Measurements from ENCODE around the gene ZNF106.

The ZNF106 gene

DNA sequence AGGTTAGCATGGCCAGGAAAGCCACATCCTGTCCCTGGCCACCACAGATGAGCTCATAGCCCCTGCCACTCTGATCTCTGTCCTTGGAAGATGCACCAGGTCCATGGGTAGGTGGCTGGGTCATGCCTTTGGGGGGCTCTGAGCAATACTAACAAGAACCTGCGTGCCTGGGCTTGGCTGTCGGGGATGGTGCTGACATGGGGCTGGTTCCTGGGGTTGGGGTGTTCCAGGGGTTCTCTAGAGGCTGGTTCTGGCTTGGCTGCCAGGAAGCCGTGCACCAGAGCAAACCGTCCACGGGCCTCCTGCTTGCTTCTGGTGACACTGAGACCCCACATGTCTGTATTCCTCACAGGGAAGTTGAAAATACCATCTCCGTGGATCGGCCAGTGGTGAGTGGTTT is 87.6 kb downstream of the ZNF106 start:
- ATAC-seq = no peak
- TF ChIP-seq, protein P1, sequence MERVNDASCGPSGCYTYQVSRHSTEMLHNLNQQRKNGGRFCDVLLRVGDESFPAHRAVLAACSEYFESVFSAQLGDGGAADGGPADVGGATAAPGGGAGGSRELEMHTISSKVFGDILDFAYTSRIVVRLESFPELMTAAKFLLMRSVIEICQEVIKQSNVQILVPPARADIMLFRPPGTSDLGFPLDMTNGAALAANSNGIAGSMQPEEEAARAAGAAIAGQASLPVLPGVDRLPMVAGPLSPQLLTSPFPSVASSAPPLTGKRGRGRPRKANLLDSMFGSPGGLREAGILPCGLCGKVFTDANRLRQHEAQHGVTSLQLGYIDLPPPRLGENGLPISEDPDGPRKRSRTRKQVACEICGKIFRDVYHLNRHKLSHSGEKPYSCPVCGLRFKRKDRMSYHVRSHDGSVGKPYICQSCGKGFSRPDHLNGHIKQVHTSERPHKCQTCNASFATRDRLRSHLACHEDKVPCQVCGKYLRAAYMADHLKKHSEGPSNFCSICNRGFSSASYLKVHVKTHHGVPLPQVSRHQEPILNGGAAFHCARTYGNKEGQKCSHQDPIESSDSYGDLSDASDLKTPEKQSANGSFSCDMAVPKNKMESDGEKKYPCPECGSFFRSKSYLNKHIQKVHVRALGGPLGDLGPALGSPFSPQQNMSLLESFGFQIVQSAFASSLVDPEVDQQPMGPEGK (CRISPR knock-in tag; IDR thresholded peaks at IDR 0.05; ENCODE audit: borderline replicate concordance) = no peak
- TF ChIP-seq ESRRG (CRISPR knock-in tag; IDR thresholded peaks at IDR 0.05) (no peak), ZNF8 (CRISPR knock-in tag; IDR thresholded peaks at IDR 0.05) (no peak), TCF4 (CRISPR knock-in tag; IDR thresholded peaks at IDR 0.05; ENCODE audit: borderline replicate concordance) (no peak), ZFP3 (CRISPR knock-in tag; IDR thresholded peaks at IDR 0.05) (no peak), ZC3H10 (CRISPR knock-in tag; IDR thresholded peaks at IDR 0.05) (no peak)
- TF ChIP-seq, protein P2, sequence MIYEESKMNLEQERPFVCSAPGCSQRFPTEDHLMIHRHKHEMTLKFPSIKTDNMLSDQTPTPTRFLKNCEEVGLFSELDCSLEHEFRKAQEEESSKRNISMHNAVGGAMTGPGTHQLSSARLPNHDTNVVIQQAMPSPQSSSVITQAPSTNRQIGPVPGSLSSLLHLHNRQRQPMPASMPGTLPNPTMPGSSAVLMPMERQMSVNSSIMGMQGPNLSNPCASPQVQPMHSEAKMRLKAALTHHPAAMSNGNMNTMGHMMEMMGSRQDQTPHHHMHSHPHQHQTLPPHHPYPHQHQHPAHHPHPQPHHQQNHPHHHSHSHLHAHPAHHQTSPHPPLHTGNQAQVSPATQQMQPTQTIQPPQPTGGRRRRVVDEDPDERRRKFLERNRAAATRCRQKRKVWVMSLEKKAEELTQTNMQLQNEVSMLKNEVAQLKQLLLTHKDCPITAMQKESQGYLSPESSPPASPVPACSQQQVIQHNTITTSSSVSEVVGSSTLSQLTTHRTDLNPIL (CRISPR knock-in tag; IDR thresholded peaks at IDR 0.05; ENCODE audit: low read depth) = no peak

DNA sequence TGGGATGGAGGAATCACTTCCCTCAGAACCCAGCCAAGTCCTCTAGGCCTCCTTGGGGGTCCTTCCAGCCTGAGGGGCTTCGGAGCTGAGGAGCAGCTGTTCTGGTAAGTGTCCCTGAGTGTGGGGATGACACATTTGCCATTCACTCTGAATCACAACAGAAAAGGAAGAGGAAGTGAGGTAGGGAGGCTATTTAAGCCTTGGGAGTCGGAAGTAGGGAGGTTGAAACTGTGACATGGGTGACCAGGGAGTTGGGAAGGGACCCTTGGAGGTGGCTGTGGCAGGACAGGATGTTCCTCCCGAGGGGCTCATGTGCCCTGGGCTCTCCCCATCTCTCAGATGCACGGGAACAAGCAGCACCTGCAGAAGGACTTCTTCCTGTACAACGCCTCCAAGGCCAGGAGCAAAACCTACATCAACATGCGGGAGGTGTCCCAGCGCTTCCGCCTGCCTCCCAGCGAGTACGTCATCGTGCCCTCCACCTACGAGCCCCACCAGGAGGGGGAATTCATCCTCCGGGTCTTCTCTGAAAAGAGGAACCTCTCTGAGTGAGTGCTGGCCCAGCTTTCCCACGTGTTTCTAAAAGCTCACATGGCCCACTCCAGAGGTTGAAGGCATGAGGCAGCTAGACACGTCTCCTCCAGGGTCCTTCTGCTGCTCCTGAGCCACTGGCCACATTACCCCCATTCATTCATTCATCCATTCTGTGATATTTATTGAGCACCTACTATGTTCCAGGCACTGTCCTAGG is 88.3 kb downstream of the ZNF106 start:
- TF ChIP-seq ZC3H10 (CRISPR knock-in tag; IDR thresholded peaks at IDR 0.05) (no peak), ZFP30 (CRISPR knock-in tag; IDR thresholded peaks at IDR 0.05) (no peak), ZNF8 (CRISPR knock-in tag; IDR thresholded peaks at IDR 0.05) (no peak), ZNF565 (CRISPR knock-in tag; conservative IDR thresholded peaks at IDR 0.05; ENCODE audit: low read depth) (no peak), ARNTL (CRISPR knock-in tag; IDR thresholded peaks at IDR 0.05; ENCODE audit: borderline replicate concordance, low read depth) (no peak), ESRRG (CRISPR knock-in tag; IDR thresholded peaks at IDR 0.05) (no peak), TOX (CRISPR knock-in tag; IDR thresholded peaks at IDR 0.05; ENCODE audit: borderline replicate concordance) (no peak), BACH2 (CRISPR knock-in tag; IDR thresholded peaks at IDR 0.05; ENCODE audit: borderline replicate concordance) (no peak), ZNF70 (CRISPR knock-in tag; IDR thresholded peaks at IDR 0.05) (no peak)
- TF ChIP-seq, protein P3, sequence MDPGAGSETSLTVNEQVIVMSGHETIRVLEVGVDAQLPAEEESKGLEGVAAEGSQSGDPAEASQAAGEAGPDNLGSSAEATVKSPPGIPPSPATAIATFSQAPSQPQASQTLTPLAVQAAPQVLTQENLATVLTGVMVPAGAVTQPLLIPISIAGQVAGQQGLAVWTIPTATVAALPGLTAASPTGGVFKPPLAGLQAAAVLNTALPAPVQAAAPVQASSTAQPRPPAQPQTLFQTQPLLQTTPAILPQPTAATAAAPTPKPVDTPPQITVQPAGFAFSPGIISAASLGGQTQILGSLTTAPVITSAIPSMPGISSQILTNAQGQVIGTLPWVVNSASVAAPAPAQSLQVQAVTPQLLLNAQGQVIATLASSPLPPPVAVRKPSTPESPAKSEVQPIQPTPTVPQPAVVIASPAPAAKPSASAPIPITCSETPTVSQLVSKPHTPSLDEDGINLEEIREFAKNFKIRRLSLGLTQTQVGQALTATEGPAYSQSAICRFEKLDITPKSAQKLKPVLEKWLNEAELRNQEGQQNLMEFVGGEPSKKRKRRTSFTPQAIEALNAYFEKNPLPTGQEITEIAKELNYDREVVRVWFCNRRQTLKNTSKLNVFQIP (CRISPR knock-in tag; IDR thresholded peaks at IDR 0.05; ENCODE audit: borderline replicate concordance, low read depth) = no peak
- TF ChIP-seq, protein P2 (CRISPR knock-in tag; IDR thresholded peaks at IDR 0.05; ENCODE audit: low read depth) = no peak
- ATAC-seq = no peak

DNA sequence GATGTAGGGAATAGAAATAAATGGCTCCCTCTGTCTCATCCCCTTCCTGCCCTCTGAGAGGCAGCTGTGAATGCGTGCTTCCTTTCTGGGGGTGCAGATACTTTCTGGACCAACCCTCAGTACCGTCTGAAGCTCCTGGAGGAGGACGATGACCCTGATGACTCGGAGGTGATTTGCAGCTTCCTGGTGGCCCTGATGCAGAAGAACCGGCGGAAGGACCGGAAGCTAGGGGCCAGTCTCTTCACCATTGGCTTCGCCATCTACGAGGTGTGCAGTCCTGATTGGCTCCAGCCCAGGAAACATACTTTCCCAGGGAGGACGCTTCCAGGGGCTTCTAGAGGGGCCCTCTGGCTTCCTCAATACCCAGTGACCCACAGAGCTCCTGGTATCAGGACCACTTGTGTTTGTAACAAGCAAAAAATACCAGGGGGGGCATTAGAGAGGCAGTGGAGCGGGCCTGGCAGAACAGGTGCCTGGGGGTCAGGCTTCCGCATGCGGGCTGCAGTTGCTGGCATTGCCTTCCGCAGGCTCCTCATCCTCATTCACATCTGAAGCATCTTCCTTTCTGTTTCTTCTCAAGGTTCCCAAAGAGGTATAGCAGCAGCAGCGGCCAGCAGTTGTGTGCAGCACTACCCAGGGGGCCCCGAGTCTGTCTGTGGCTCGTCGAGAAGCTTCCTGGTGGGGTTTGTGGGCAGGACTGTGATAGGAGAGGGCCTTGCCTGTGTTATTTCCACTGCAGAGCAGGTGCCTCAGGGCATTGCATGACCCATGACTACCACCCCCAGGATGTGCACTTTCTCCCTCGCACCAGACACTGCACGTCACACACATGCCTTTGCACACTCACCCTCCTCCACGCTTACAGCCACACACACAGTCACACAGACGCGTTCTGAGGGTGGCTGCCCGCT is 89.1 kb downstream of the ZNF106 start:
- TF ChIP-seq TOX (CRISPR knock-in tag; IDR thresholded peaks at IDR 0.05; ENCODE audit: borderline replicate concordance) = no peak
- TF ChIP-seq SNAI2 (CRISPR knock-in tag; IDR thresholded peaks at IDR 0.05) = no peak
- no peak for TF ChIP-seq ISL1 (CRISPR knock-in tag; IDR thresholded peaks at IDR 0.05)
- TF ChIP-seq ZC3H10 (CRISPR knock-in tag; IDR thresholded peaks at IDR 0.05) = no peak
- ATAC-seq = no peak

DNA sequence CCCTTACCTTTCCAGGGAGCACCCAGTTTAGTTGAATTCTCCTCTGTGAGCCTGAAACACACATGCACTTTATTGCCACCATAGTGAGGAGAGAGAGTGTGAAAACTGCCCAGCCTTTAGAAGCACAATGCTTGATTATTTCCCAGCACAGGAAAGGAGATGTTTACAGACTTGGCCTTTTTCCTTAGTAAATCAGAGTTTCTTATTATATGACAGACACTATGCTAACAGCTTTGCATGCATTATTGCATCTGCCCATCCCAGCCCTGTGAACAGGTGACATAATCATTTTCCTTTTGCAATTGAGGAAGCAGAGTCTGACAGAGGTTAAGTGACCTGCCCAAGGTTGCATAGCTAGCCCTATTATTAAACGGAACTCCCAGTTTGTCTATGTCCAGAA is 95.1 kb downstream of the ZNF106 start:
- TF ChIP-seq SNAI2 (CRISPR knock-in tag; IDR thresholded peaks at IDR 0.05) = no peak
- TF ChIP-seq, protein P4, sequence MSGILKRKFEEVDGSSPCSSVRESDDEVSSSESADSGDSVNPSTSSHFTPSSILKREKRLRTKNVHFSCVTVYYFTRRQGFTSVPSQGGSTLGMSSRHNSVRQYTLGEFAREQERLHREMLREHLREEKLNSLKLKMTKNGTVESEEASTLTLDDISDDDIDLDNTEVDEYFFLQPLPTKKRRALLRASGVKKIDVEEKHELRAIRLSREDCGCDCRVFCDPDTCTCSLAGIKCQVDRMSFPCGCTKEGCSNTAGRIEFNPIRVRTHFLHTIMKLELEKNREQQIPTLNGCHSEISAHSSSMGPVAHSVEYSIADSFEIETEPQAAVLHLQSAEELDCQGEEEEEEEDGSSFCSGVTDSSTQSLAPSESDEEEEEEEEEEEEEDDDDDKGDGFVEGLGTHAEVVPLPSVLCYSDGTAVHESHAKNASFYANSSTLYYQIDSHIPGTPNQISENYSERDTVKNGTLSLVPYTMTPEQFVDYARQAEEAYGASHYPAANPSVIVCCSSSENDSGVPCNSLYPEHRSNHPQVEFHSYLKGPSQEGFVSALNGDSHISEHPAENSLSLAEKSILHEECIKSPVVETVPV (CRISPR knock-in tag; IDR thresholded peaks at IDR 0.05) = no peak
- TF ChIP-seq OSR1 (CRISPR knock-in tag; IDR thresholded peaks at IDR 0.05) = no peak
- TF ChIP-seq TOX (CRISPR knock-in tag; IDR thresholded peaks at IDR 0.05; ENCODE audit: borderline replicate concordance) = no peak
- TF ChIP-seq, protein P5, sequence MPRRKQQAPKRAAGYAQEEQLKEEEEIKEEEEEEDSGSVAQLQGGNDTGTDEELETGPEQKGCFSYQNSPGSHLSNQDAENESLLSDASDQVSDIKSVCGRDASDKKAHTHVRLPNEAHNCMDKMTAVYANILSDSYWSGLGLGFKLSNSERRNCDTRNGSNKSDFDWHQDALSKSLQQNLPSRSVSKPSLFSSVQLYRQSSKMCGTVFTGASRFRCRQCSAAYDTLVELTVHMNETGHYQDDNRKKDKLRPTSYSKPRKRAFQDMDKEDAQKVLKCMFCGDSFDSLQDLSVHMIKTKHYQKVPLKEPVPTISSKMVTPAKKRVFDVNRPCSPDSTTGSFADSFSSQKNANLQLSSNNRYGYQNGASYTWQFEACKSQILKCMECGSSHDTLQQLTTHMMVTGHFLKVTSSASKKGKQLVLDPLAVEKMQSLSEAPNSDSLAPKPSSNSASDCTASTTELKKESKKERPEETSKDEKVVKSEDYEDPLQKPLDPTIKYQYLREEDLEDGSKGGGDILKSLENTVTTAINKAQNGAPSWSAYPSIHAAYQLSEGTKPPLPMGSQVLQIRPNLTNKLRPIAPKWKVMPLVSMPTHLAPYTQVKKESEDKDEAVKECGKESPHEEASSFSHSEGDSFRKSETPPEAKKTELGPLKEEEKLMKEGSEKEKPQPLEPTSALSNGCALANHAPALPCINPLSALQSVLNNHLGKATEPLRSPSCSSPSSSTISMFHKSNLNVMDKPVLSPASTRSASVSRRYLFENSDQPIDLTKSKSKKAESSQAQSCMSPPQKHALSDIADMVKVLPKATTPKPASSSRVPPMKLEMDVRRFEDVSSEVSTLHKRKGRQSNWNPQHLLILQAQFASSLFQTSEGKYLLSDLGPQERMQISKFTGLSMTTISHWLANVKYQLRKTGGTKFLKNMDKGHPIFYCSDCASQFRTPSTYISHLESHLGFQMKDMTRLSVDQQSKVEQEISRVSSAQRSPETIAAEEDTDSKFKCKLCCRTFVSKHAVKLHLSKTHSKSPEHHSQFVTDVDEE (CRISPR knock-in tag; IDR thresholded peaks at IDR 0.05) = no peak
- TF ChIP-seq GLIS3 (CRISPR knock-in tag; IDR thresholded peaks at IDR 0.05) = no peak
- TF ChIP-seq TCF4 (CRISPR knock-in tag; IDR thresholded peaks at IDR 0.05; ENCODE audit: borderline replicate concordance) = no peak
- TF ChIP-seq ZNF8 (CRISPR knock-in tag; IDR thresholded peaks at IDR 0.05) = no peak
- TF ChIP-seq ARNTL (CRISPR knock-in tag; IDR thresholded peaks at IDR 0.05; ENCODE audit: borderline replicate concordance, low read depth) = no peak
- no peak for TF ChIP-seq RARB (CRISPR knock-in tag; IDR thresholded peaks at IDR 0.05)
- no peak for ATAC-seq
